OCI-LY7 (cell line): ENCODE data around the gene AHSA1. TPM values are rescaled to one million over a fixed set of nuclear protein-coding genes. Genes with fewer than 3 reads are reported as not detected.

Source experiments
- BruUV-seq: library from RNA; stranded (reverse); fragments of 400-500 nt; replicated peaks from 2 replicates; lab custom pipeline; 2021; lab: Mats Ljungman, UMichigan
- CTCF ChIA-PET: fragments of 300-600 bp; sonication (Branson Sonifier 250); formaldehyde crosslinking; loops from one replicate; lab custom pipeline; 2022; ENCODE audit warnings: antibody characterized with exemption; ENCODE audit not compliant: unreplicated experiment; lab: Charles Lee
- POLR2A ChIA-PET: fragments of 300-600 bp; sonication (Branson Sonifier 250); formaldehyde crosslinking; loops from one replicate; lab custom pipeline; 2022; ENCODE audit warnings: antibody characterized with exemption; lab: Charles Lee
- DNase-seq: peaks from one replicate; pipeline ENCODE4 v3.0.0-alpha.2; 2015; ENCODE audit warnings: low spot score
- H2AFZ ChIP-seq: fragments of 200-600 bp; sonication (generic), shearing (Covaris generic); 2 replicates; pipeline ENCODE4 v1.6.1; 2014; ENCODE audit warnings: mild to moderate bottlenecking, antibody characterized with exemption, low read length, moderate library complexity
- H3K27ac ChIP-seq: fragments of 200-600 bp; sonication (generic); 2 replicates; pipeline ENCODE4 v1.5.1; 2014; ENCODE audit warnings: mixed run types, low read depth, mild to moderate bottlenecking, moderate library complexity, low read length, inconsistent platforms; ENCODE audit not compliant: poor library complexity, severe bottlenecking
- H3K36me3 ChIP-seq: fragments of 200-600 bp; sonication (generic); 2 replicates; pipeline ENCODE4 v1.6.1; 2014; ENCODE audit warnings: mild to moderate bottlenecking, antibody characterized with exemption, low read length, moderate library complexity, mixed read lengths; ENCODE audit not compliant: insufficient read depth
- H3K4me1 ChIP-seq: fragments of 200-600 bp; sonication (generic); 2 replicates; pipeline ENCODE4 v1.5.1; 2014; ENCODE audit warnings: mild to moderate bottlenecking, low read length; ENCODE audit not compliant: insufficient read depth, poor library complexity, severe bottlenecking
- H3K4me2 ChIP-seq: fragments of 200-600 bp; sonication (generic); 2 replicates; pipeline ENCODE4 v1.6.1; 2014; ENCODE audit warnings: mild to moderate bottlenecking, low read length
- H3K4me3 ChIP-seq: fragments of 200-600 bp; sonication (generic); 2 replicates; pipeline ENCODE4 v1.5.1; 2014; ENCODE audit warnings: mild to moderate bottlenecking, low read depth, low read length; ENCODE audit not compliant: poor library complexity, severe bottlenecking
- H3K79me2 ChIP-seq: fragments of 200-600 bp; sonication (generic); 2 replicates; pipeline ENCODE4 v1.6.1; 2016; ENCODE audit warnings: low read depth, mild to moderate bottlenecking, low read length, moderate library complexity, mixed read lengths; ENCODE audit not compliant: insufficient read depth
- H3K9me2 ChIP-seq: fragments of 200-600 bp; sonication (generic); 2 replicates; pipeline ENCODE4 v1.6.1; 2016; ENCODE audit warnings: mild to moderate bottlenecking, low read length, mixed read lengths; ENCODE audit not compliant: insufficient read depth
- H3K9me3 ChIP-seq: fragments of 200-600 bp; sonication (generic); 2 replicates; pipeline ENCODE4 v1.6.1; 2014; ENCODE audit warnings: mild to moderate bottlenecking, mixed run types, low read length, mixed read lengths
- H4K20me1 ChIP-seq: fragments of 200-600 bp; sonication (generic); 2 replicates; pipeline ENCODE4 v1.6.1; 2014; ENCODE audit warnings: mild to moderate bottlenecking, antibody characterized with exemption, low read length, moderate library complexity, mixed read lengths; ENCODE audit not compliant: insufficient read depth
- CTCF ChIP-seq: fragments of 200-600 bp; sonication (generic); conservative IDR thresholded peaks from 2 replicates; pipeline ENCODE4 v1.5.1; 2014; ENCODE audit warnings: mild to moderate bottlenecking, antibody characterized with exemption, low read length, moderate library complexity, mixed read lengths
- EZH2phosphoT487 ChIP-seq: fragments of 200-600 bp; sonication (generic); IDR thresholded peaks from 2 replicates; pipeline ENCODE4 v1.6.1; 2018; ENCODE audit warnings: low read depth, borderline replicate concordance, mild to moderate bottlenecking, mixed run types, antibody characterized with exemption, low read length, moderate library complexity, mixed read lengths
- intact Hi-C: fragments of 100-400 bp; cut with micrococcal nuclease; formaldehyde crosslinking; loops from one replicate; pipeline ENCODE4 v1.10.0; 2022; ENCODE audit not compliant: unreplicated experiment
- total RNA-seq, 2 experiments: library from RNA; depleted of rRNA in 1 of 2; stranded (reverse); fragments of >200 nt in 1 of 2; shearing (Covaris generic) in 1 of 2; gene quantifications; 2 replicates each; pipeline ENCODE4 v1.2.3, GENCODE V29; 2014 to 2022

AHSA1 gene
- total RNA-seq, 2 experiments from 2014 or later: 182 to 269 TPM

DNA sequence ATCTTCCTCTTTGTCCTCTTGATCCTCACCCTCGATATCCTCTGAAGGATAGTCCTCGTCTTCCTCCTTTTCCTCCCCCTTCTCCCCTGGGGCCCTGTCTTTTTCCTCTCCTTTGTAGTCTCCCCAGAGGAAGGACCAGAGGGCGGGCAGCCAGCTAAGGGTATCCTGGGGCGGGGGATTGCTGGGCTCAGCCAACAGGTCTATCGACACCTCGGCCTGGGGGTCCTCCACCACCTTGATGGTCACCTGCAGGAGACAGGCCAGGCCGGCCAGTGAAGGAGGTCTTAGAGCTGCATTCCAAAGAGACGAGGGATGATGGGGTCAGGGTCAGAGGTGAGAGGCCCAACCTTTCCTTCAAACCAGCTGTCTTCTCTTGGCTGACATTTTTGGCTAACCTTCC, 24.5 kb downstream of the AHSA1 start:
- BruUV-seq: no TSS peak

GRCh38 chr14:77485256-77485655, 27.4 kb downstream of the AHSA1 start:
- H3K4me1 ChIP-seq: no peaks in the 10 kb centered on the region
- no peak overlapping the region for H2AFZ ChIP-seq
- POLR2A ChIA-PET: no interaction called here
- CTCF ChIA-PET: no interaction called here
- H3K9me3 ChIP-seq: no peaks in the 10 kb centered on the region
- H3K27ac ChIP-seq: no peak overlapping the region
- no TSS peak for BruUV-seq
- intact Hi-C loops: no loop called here
- TF ChIP-seq CTCF: no peak
- no peak for TF ChIP-seq EZH2phosphoT487
- no peaks in the 10 kb centered on the region for H4K20me1 ChIP-seq
- H3K4me2 ChIP-seq: no peak overlapping the region
- no peaks in the 10 kb centered on the region for H3K36me3 ChIP-seq
- no peak for DNase-seq
- H3K79me2 ChIP-seq: no peaks in the 10 kb centered on the region
- no peak overlapping the region for H3K4me3 ChIP-seq
- H3K9me2 ChIP-seq: no peaks in the 10 kb centered on the region

More for the DNA sequence above, 24.5 kb downstream of the AHSA1 start:
- peaks cover 4% of the 10 kb centered on the region for H3K4me1 ChIP-seq
- no peak overlapping the region for H3K4me2 ChIP-seq
- H3K9me2 ChIP-seq: no peaks in the 10 kb centered on the region
- ChIA-PET POLR2A (no interaction called here), CTCF (interaction anchor here (0.5 kb wide), 1 partner anchor 702 kb away, joined by 3 read pairs; no protein-coding TSS in a partner anchor)
- TF ChIP-seq CTCF (no peak), EZH2phosphoT487 (no peak)
- H3K4me3 ChIP-seq: no peak overlapping the region
- H4K20me1 ChIP-seq: no peaks in the 10 kb centered on the region
- no peaks in the 10 kb centered on the region for H3K9me3 ChIP-seq
- intact Hi-C loops: no loop called here
- H3K79me2 ChIP-seq: no peaks in the 10 kb centered on the region
- H2AFZ ChIP-seq: no peak overlapping the region
- DNase-seq: no peak
- no peaks in the 10 kb centered on the region for H3K36me3 ChIP-seq
- H3K27ac ChIP-seq: no peak overlapping the region

GRCh38 chr14:77485901-77486678, 28.2 kb downstream of the AHSA1 start:
- H3K4me2 ChIP-seq: no peak overlapping the region
- no TSS peak for BruUV-seq

More at GRCh38 chr14:77485901-77486678, 28.2 kb downstream of the AHSA1 start:
- intact Hi-C loops: no loop called here
- no peaks in the 10 kb centered on the region for H4K20me1 ChIP-seq
- no peak for DNase-seq
- H3K4me1 ChIP-seq: no peaks in the 10 kb centered on the region
- TF ChIP-seq EZH2phosphoT487 (no peak), CTCF (no peak)
- CTCF ChIA-PET: no interaction called here
- no peak overlapping the region for H2AFZ ChIP-seq
- H3K9me2 ChIP-seq: no peaks in the 10 kb centered on the region
- no peaks in the 10 kb centered on the region for H3K36me3 ChIP-seq
- no peaks in the 10 kb centered on the region for H3K79me2 ChIP-seq
- H3K9me3 ChIP-seq: no peaks in the 10 kb centered on the region
- H3K4me3 ChIP-seq: no peak overlapping the region
- no peak overlapping the region for H3K27ac ChIP-seq
- POLR2A ChIA-PET: no interaction called here
